COR-L47 (cell line): ENCODE data around the gene PSEN1.

Experiments
- DNase-seq: peaks from one replicate; lab custom pipeline; 2025; lab: John Stamatoyannopoulos, UW

The PSEN1 gene

DNA sequence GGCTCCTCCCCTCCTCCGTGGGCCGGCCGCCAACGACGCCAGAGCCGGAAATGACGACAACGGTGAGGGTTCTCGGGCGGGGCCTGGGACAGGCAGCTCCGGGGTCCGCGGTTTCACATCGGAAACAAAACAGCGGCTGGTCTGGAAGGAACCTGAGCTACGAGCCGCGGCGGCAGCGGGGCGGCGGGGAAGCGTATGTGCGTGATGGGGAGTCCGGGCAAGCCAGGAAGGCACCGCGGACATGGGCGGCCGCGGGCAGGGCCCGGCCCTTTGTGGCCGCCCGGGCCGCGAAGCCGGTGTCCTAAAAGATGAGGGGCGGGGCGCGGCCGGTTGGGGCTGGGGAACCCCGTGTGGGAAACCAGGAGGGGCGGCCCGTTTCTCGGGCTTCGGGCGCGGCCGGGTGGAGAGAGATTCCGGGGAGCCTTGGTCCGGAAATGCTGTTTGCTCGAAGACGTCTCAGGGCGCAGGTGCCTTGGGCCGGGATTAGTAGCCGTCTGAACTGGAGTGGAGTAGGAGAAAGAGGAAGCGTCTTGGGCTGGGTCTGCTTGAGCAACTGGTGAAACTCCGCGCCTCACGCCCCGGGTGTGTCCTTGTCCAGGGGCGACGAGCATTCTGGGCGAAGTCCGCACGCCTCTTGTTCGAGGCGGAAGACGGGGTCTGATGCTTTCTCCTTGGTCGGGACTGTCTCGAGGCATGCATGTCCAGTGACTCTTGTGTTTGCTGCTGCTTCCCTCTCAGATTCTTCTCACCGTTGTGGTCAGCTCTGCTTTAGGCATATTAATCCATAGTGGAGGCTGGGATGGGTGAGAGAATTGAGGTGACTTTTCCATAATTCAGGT lies at the start of gene PSEN1:
PSEN1 (plus strand) TSS at position 121 of the 839 bp plus-strand sequence. CDS start 11,513 bp downstream, outside the sequence.
- DNase-seq = peak; percentile 88

DNA sequence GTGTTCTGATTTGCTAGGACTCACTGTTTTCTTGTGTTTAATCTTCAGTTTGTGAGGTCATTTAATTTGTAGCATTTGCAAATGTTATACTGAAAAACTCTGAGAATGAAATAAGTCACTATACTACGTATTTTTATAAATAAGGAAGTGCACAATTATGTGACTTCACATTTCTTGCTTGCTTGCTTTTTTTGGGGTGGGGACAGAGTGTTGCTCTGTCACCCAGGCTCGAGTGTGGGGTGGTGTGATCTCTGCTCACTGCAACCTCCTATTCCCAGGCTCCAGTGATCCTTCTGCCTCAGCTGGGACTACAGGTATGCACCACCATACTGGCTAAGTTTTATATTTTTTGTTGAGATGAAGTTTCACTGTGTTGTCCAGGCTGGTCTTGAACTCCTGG lies 45.3 kb upstream of the PSEN1 start:
- no peak for DNase-seq

DNA sequence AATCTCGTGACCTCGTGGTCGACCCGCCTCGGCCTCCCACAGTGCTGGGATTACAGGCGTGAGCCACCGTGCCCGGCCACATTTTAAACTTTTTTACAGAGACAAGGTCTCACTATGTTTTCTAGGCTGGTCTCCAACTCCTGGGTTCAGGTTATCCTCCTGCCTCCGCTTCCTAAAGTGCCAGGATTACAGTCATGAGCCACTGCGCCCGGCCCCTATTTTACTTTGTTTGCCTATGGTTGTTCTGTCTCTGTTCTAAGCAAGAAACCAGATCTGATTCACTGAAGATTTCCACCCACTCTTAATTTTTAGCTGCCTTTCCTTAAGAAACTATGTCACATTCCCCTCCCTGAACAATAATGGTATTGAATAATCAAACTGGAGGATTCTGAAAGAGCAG lies 38.9 kb upstream of the PSEN1 start:
- DNase-seq = no peak

DNA sequence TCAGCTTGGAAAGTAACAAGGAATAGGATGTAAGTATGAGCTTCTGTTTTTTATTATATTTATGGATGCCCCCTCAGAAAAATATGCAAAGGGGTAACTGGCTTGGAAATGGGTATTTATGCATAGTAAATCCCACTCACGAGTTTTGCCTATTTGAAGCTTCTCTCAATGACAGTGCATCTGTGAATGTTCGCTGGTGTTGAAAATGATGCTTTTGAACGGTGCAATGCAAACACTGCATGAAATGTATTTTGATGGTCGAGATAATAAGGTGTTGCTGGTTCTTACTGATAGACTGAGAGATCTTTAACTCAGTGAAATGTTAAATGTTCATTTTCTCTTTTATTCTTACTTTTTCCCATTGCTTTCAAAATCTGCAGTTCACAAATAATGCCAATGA lies 36.0 kb upstream of the PSEN1 start:
- DNase-seq = no peak

DNA sequence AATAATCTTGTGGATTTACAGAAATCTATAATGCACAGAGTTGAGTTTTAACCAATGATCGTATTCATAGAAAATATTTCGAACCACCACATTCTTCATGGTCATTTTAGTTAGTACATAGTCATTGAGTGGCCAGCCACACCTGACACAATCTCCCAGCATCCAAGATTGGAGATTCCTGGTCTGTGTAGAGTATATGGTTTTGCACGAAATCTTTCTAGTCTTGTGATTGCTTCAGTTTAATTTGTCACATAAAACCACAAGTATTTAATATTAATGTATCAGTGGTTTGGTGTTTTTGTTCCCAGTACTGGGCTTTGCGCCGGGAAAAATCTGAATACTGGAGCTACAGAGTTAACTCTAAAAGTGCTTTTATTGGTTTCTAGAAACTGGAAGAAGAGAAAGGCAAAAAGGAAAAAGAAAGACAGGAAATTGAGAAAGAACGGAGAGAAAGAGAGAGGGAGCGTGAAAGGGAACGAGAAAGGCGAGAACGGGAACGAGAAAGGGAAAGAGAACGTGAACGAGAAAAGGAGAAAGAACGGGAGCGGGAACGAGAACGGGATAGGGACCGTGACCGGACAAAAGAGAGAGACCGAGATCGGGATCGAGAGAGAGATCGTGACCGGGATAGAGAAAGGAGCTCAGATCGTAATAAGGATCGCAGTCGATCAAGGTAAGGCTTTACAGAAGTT lies 33.4 kb upstream of the PSEN1 start:
- DNase-seq = no peak

DNA sequence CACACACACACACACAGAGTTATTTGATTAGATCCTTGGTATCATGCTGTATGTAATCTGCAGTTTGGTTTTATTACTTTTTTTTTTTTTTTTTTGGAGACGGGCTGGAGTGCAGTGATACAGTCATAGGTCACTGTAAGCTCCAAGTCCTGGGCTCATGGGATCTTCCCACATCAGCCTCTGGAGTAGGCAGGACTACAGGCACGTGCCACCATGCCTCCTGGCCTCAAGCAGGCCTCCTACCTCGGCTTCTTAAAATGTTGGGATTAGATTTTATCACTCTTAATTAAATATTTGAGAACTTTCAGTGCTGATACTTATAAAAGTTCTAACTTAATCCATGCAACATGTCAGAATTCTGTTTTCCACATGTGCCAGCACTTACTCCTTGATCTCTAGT lies 31.3 kb upstream of the PSEN1 start:
- DNase-seq = no peak

DNA sequence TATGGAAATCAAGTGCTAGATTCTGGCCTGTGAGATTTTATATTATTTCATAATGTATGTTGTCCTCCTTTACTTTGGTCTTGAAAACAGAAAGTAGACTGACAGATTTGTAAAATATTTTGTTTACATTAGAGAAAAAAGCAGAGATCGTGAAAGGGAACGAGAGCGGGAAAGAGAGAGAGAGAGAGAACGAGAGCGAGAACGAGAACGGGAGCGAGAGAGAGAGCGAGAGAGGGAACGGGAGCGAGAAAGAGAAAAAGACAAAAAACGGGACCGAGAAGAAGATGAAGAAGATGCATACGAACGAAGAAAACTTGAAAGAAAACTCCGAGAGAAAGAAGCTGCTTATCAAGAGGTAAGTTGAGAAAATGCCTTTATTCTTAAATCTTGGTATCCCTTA lies 30.6 kb upstream of the PSEN1 start:
- DNase-seq = no peak

DNA sequence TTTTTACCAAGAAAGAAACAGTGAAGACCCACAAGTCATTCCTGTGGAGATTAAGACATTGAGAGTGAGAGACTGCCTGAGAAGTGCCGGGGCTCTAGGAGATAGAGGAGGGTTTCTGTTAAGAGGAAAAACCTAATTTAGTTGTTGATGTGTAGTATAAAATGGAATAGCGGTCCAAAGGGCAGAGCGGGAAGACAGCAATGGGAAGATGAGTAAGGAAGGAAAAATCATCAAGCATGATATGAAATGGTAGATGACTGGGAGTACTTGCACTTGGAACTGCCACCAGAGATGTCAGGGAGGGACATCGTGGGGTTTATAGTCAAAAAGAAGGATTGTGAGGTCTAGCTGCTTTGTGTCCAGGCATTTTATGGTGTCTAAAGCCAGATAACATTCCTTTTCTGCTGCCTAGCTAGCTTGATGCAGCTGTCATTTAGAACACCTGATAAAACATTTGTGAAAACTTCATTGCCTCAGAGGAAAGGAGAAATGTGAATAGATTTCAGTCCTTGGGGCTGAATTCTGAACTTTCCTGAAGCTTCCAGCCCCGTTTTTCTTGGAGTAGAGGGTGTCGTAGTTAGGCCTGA lies 20.1 kb upstream of the PSEN1 start:
- no peak for DNase-seq

DNA sequence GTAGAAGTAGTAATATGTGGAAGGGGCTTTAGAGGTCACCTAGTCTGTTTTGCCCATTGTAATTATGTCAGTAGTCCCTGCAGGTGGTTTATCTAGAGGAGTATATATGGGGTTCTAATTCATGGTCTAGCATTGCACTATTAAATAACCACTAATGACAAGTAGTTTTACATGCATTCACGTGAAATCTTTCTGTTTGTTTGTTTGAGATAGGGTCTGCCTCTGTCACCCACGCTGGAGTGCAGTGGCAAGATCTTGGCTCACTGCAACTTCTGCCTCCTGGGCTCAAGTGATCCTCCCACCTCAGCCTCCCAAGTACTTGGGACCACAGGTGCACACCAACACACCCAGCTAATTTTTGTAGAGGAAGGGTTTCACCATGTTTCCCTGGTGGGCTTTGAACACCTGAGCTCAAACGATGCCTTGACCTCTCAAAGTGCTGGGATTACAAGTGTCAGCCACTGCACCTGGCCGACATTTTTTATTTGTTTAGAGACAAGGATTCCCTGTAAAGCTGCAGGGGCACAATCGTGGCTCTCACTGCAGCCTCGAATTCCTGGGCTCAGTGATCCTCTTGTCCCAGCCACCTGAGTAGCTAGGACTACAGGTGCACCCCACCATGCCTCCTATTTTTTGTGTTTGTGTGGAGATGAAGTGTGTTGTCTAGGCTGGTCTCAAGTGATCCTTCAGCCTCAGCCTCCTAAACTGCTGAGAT lies 12.0 kb upstream of the PSEN1 start:
- no peak for DNase-seq

DNA sequence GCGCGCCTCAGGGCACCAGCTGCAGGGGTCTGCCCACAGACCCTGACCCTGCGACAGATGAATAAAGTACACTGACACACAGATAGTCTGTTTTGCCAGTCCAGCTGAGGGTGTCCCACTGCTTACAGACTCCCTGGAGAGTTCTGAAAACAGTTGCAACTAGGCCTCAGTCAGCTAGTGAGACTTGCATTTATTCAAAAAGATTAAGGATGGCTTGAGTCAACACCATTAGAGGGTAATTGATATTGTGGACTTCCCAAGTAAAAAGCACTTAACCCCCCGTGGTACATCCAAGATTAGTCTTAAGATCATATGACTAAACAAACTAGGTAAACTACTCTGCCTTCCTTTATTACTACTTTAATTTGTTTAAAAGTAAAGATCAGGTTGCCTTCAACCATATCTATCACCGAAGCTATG lies 11.1 kb upstream of the PSEN1 start:
- peak; percentile 54 for DNase-seq

DNA sequence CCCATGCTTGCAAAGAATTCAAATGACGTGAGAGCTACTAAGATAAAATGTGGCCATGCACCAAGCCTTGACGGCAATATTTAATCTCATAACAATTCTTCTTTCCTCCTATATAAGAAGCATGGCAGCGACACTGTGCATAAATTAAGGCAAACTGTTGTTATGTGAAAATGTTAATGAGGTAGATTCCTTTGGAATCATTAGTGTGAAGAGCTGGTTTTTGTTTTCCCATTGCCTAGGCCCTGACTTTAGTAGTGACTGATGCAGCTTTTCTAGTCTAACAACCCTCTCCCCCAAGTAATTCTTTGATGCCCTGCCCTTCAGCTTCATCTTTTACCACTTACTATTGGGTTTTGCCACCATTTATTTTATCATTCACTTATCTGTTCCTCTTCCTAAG lies 10.6 kb upstream of the PSEN1 start:
- no peak for DNase-seq

DNA sequence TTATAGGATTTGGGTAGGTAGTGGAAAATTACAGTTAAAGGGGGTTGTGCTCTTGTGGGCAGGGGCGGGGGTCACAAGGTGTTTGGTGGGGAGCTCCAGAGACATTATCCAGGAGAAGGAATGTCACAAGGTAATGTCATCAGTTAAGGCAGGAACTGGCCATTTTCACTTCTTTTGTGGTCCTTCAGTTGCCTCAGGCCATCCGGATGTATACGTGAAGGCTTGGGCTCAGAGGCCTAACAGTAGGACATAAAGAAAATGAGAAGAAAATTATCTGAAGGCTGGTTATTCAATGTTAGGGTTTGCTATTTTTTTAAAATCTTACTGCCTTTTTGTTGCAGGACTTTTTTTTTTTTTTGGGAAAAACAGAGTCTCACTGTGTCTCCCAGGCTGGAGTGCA lies 2.5 kb upstream of the PSEN1 start:
- DNase-seq = no peak

DNA sequence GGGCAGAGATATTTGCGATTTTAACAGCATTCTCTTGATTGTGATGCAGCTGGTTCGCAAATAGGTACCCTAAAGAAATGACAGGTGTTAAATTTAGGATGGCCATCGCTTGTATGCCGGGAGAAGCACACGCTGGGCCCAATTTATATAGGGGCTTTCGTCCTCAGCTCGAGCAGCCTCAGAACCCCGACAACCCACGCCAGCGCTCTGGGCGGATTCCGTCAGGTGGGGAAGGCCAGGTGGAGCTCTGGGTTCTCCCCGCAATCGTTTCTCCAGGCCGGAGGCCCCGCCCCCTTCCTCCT lies 271 bp upstream of the PSEN1 start:
- DNase-seq = no peak

DNA sequence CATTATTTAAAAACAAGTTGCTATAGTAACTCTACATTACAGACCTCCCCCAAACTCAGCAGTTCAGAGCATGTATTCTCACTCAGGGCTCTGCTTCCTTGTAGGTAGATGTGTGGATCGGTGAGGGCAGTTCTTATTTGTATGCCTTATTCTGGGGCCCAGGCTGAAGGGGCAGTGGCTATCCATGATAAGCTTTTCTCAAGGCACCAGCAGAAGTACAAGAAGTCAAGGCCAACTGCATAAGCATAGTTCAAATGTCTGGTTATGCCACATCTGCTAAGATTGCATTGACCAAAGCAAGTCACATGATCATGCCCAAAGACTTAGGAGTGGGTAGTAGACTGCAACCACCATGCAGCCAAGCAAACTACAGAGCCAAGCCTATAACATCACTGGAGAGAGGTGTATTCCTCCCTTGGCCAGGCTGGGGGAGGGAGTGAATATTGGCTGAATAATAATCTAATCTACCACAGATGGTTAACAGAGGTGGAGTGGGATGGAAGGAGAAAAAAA lies 4.6 kb downstream of the PSEN1 start:
- DNase-seq = no peak

DNA sequence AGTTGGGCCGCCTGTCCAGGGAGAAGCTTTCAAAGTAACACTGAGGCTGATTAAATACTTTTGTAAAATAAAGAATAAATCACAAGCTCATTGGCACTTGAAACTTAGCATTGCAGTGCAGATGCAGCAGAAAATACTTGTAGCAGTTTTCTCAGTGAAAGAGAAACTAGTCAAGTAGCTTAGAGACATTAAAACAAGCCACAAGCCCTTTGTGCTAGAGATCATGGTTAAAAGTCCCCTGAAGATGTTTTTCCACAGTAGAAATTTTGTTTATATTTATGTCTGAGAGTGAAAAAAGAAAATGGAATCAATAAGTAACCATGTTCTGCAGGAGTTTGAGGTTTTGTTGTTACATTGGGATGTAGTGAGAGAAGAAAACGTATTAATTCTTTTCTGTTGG lies 5.9 kb downstream of the PSEN1 start:
- no peak for DNase-seq

DNA sequence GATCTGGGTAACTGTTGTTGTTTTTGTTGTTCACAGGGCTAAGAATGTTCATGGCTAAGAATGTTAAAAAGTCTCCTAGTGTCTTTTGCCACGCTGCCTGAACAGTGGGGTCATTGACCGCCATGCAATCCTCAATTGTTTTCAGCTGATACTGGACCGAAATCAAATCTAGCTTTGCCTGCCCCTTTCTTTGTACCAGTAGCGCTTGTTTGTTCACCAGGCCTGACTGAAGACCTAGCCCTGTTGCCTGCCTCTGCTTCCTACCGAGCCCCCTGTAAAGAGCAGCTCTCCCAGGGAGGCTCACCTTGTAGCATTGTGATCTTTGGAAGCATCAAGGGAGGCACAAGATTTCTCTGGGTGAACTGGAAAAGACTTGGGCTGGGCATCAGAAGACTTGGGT lies 6.7 kb downstream of the PSEN1 start:
- DNase-seq = no peak

DNA sequence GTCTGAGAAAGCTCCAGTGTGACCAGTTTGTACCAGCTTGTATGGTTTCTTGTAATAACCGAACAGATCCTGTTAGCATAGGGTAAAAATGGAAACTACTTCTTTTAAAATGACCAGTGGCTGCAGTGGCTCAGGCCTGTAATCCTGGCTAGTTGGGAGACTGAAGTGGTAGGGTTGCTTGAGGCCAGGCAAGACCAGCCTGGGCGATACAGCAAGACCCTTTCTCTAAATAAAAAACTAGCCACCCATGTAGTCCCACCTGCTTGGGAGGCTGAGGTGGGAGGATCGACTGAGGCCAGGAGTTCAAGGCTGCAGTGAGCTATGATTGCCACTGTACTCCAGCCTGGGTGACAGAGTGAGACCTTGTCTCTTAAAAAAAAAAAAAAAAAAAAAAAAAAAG lies 7.3 kb downstream of the PSEN1 start:
- DNase-seq = no peak

DNA sequence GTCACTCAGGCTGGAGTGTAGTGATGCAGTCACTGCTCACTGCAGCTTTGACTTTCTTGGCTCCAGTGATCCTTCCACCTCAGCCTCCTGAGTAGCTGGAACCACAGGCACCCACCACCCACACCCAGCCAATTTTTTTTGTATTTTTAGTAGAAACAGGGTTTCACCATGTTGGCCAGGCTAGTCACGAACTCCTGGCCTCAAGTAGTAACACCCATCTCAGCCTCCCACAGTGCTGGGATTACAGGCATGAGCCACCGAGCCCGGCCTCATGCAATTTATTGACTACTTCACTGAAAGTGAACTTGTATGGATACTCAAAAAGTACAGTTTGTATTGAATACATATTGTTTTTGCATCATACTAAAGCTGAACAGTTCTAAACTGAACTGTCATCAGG lies 9.1 kb downstream of the PSEN1 start:
- no peak for DNase-seq

DNA sequence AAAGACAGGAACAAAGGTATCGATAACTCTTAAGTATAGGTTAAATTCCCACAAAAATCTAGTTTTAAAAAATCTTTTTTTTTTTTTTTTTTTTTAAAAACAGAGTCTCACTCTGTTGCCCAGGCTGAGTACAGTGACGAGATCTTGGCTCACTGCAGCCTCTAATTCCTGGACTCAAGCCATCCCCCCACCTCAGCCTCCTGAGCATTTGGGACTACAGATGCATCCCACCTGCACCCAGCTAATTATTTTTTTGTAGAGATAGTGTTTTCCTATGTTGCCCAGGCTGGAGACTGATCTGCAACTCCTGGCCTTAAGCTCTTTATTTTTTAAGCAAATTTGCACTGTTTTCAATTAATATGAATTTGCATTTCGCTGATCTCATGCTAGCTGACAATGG lies 9.8 kb downstream of the PSEN1 start:
- DNase-seq = no peak

DNA sequence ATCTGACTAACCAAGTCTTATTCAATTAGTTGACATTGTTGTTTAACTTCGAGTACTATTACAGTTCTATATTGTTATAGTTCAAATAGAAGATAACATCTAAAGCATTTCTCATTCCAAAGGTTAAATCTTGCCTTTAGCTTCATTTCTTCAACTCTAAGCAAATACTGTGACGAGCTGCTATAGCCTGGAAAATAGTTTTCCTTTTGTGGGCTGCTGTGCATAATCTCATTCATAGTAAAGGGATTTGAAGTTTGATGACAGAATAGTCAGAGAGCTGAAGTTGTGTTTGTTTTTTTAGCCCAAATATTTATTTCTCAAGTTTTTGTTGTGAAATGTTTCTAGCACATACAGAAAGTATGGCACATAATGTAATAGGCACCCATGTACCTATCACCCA lies 13.4 kb downstream of the PSEN1 start:
- DNase-seq = no peak

DNA sequence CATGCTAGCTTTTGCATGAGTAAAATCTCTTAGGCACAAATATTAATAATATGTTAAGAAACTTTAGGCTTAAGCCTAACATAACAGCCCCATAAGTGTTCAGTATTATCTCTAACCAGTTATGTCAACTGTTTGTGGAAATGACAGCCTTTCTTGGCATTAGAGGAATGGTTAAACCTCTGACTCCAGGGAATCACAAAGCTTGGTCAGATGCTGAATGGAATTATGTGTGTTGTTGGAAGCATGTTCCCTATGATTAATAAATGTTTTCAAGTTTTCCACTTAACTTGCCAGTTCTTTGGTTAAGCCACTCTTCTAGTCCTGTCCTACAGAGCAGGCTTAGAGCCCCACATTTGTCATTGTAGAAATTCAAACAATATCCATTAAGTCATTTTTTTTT lies 17.0 kb downstream of the PSEN1 start:
- no peak for DNase-seq

DNA sequence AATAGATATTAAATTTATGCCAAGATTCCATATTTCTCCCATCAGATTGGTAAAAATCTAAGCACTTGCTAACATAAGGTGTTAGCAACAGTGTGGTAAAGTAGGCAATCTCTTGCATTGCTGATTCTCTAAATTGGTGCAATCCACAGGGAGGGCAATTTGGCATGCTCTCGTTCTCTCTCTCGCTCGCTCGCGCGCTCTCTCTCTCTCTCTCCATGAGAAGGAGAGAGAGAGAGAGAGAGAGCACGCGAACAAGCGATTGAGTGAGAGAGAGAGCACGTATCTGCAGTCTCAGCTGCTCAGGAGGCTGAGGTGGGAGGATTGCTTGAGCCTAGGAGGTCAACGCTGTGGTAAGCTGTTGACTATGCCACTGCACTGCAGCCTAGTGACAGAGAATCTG lies 25.9 kb downstream of the PSEN1 start:
- DNase-seq = no peak

DNA sequence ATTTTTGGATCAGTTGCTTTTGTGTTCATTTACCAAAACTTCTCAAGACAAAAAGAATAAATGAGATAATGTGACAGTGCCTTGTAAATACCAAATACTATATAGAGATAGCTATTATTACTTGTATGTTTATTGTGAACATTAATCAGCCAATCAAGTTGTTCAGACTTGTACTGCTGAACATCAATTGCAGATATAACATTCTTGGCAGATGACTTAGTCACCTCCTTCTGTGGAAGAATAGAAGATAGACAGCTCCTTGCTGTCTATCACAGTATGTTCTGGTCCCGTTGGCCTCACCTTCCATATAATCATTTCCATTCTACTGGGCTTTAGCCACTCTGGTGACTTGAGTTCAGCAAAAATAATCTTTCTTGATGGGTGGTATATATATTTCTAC lies 30.1 kb downstream of the PSEN1 start:
- DNase-seq = no peak
